Mesendoderm (in vitro differentiated cells): Measurements from ENCODE around the gene ARHGEF6.

Experiments used
- DNase-seq: peaks from one replicate; pipeline ENCODE4 v3.0.0; 2013
- H2AK5ac ChIP-seq: 2 replicates; pipeline ENCODE4 v1.6.1; 2013; ENCODE audit warnings: low read length, inconsistent platforms
- H2BK120ac ChIP-seq: 2 replicates; pipeline ENCODE4 v1.6.1; 2013; ENCODE audit warnings: low read depth, mild to moderate bottlenecking, low read length, moderate library complexity, mixed read lengths
- H2BK15ac ChIP-seq: replicated peaks from 2 replicates; pipeline ENCODE4 v1.6.1; 2013; ENCODE audit warnings: low read depth, mild to moderate bottlenecking, moderate library complexity
- H2BK5ac ChIP-seq: 2 replicates; pipeline ENCODE4 v1.6.1; 2013; ENCODE audit warnings: low read length, inconsistent platforms
- H3K18ac ChIP-seq: 2 replicates; pipeline ENCODE4 v1.6.1; 2013; ENCODE audit warnings: mild to moderate bottlenecking, low read length, mixed read lengths
- H3K23ac ChIP-seq: one replicate; pipeline ENCODE4 v1.6.1; 2013; ENCODE audit warnings: low read length
- H3K27ac ChIP-seq: 2 replicates; pipeline ENCODE4 v1.5.1; 2013; ENCODE audit warnings: low read depth, mild to moderate bottlenecking, inconsistent platforms, low read length, moderate library complexity
- H3K27me3 ChIP-seq: 2 replicates; pipeline ENCODE4 v1.6.1; 2013; ENCODE audit warnings: low read length, control low read depth, mild to moderate bottlenecking, inconsistent platforms; ENCODE audit not compliant: insufficient read depth, poor library complexity
- H3K36me3 ChIP-seq: 2 replicates; pipeline ENCODE4 v1.6.1; 2013; ENCODE audit warnings: low read length, inconsistent platforms; ENCODE audit not compliant: control insufficient read depth, insufficient read depth
- H3K4ac ChIP-seq: one replicate; pipeline ENCODE4 v1.6.1; 2013; ENCODE audit warnings: low read depth, mild to moderate bottlenecking, low read length, moderate library complexity
- H3K4me1 ChIP-seq: 2 replicates; pipeline ENCODE4 v1.6.1; 2013; ENCODE audit warnings: low read depth, low read length, inconsistent platforms; ENCODE audit not compliant: control insufficient read depth
- H3K4me2 ChIP-seq: 2 replicates; pipeline ENCODE4 v1.6.1; 2013; ENCODE audit warnings: low read length
- H3K4me3 ChIP-seq: 2 replicates; pipeline ENCODE4 v1.5.1; 2013; ENCODE audit warnings: mild to moderate bottlenecking, low read length
- H3K56ac ChIP-seq: one replicate; pipeline ENCODE4 v1.6.1; 2013; ENCODE audit warnings: low read length
- H3K79me1 ChIP-seq: 2 replicates; pipeline ENCODE4 v1.6.1; 2013; ENCODE audit warnings: low read length, inconsistent platforms
- H3K79me2 ChIP-seq: 2 replicates; pipeline ENCODE4 v1.6.1; 2013; ENCODE audit warnings: mild to moderate bottlenecking, low read length; ENCODE audit not compliant: control insufficient read depth, insufficient read depth
- H3K9ac ChIP-seq: 2 replicates; pipeline ENCODE4 v1.6.1; 2013; ENCODE audit warnings: low read length, inconsistent platforms
- H4K5ac ChIP-seq: one replicate; pipeline ENCODE4 v1.6.1; 2013; ENCODE audit warnings: low read length
- H4K8ac ChIP-seq: one replicate; pipeline ENCODE4 v1.6.1; 2013; ENCODE audit warnings: low read depth, mild to moderate bottlenecking, control low read depth, low read length, moderate library complexity
- WGBS: extraction: QIAGEN DNeasy Blood & Tissue Kit; methylation state at CpG from one replicate; pipeline ENCODE4 v1.1.7; 2013; ENCODE audit warnings: low lambda C conversion rate, missing lambda C conversion rate; ENCODE audit not compliant: insufficient coverage; ENCODE audit errors: extremely low coverage; 5-methylcytosine and 5-hydroxymethylcytosine counted together

Gene ARHGEF6

GRCh38 chrX:136626237-136626636 is 154.5 kb downstream of the ARHGEF6 start:
- no peak overlapping the region for H4K5ac ChIP-seq
- H2AK5ac ChIP-seq, result no peak overlapping the region
- no peaks in the 10 kb centered on the region for H3K36me3 ChIP-seq
- no peak overlapping the region for H3K56ac ChIP-seq
- no peak overlapping the region for H3K4me2 ChIP-seq
- DNase-seq, result no peak
- no peak overlapping the region for H3K18ac ChIP-seq
- no peak overlapping the region for H3K27ac ChIP-seq
- H4K8ac ChIP-seq, result no peak overlapping the region
- H3K79me1 ChIP-seq, result no peaks in the 10 kb centered on the region
- no peak overlapping the region for H2BK5ac ChIP-seq
- H3K4me1 ChIP-seq, result no peaks in the 10 kb centered on the region
- H2BK120ac ChIP-seq, result no peak overlapping the region
- H3K23ac ChIP-seq, result no peak overlapping the region
- no peak overlapping the region for H2BK15ac ChIP-seq
- H3K27me3 ChIP-seq, result no peaks in the 10 kb centered on the region
- H3K79me2 ChIP-seq, result no peaks in the 10 kb centered on the region
- no peak overlapping the region for H3K4me3 ChIP-seq
- no peak overlapping the region for H3K9ac ChIP-seq
- H3K4ac ChIP-seq, result no peak overlapping the region
- WGBS, result no CpG with 5 or more reads among the region's 2 CpGs

- H4K5ac ChIP-seq, result no peak overlapping the region
- H3K4me2 ChIP-seq, result no peak overlapping the region
- H3K56ac ChIP-seq, result no peak overlapping the region
- no peak overlapping the region for H3K27ac ChIP-seq
- no peak overlapping the region for H2BK5ac ChIP-seq
- H3K4me3 ChIP-seq, result no peak overlapping the region
- H3K23ac ChIP-seq, result no peak overlapping the region
- no peak overlapping the region for H3K9ac ChIP-seq
- no peak overlapping the region for H2BK15ac ChIP-seq
- no peaks in the 10 kb centered on the region for H3K79me1 ChIP-seq
- no peak overlapping the region for H3K4ac ChIP-seq
- no peak for DNase-seq
- H3K4me1 ChIP-seq, result no peaks in the 10 kb centered on the region
- WGBS, result no CpG with 5 or more reads among the region's 2 CpGs
- no peaks in the 10 kb centered on the region for H3K79me2 ChIP-seq
- H3K36me3 ChIP-seq, result no peaks in the 10 kb centered on the region
- H3K27me3 ChIP-seq, result no peaks in the 10 kb centered on the region
- H3K18ac ChIP-seq, result no peak overlapping the region
- H4K8ac ChIP-seq, result no peak overlapping the region
- H2AK5ac ChIP-seq, result no peak overlapping the region
- H2BK120ac ChIP-seq, result no peak overlapping the region
Observed at GRCh38 chrX:136625246-136625645, 155.5 kb downstream of the ARHGEF6 start.

- no peak overlapping the region for H4K8ac ChIP-seq
- H3K56ac ChIP-seq, result no peak overlapping the region
- no peaks in the 10 kb centered on the region for H3K79me2 ChIP-seq
- H3K4me2 ChIP-seq, result no peak overlapping the region
- no peaks in the 10 kb centered on the region for H3K36me3 ChIP-seq
- H3K27ac ChIP-seq, result no peak overlapping the region
- H3K18ac ChIP-seq, result no peak overlapping the region
- no peak overlapping the region for H3K4me3 ChIP-seq
- H2BK5ac ChIP-seq, result no peak overlapping the region
- H2BK15ac ChIP-seq, result no peak overlapping the region
- no peak overlapping the region for H3K9ac ChIP-seq
- WGBS, result no CpG with 5 or more reads among the region's 1 CpG
- H2AK5ac ChIP-seq, result no peak overlapping the region
- H2BK120ac ChIP-seq, result no peak overlapping the region
- H3K4ac ChIP-seq, result no peak overlapping the region
- no peak for DNase-seq
- no peaks in the 10 kb centered on the region for H3K79me1 ChIP-seq
- H3K4me1 ChIP-seq, result no peaks in the 10 kb centered on the region
- no peak overlapping the region for H4K5ac ChIP-seq
- H3K27me3 ChIP-seq, result no peaks in the 10 kb centered on the region
- H3K23ac ChIP-seq, result no peak overlapping the region
Observed at GRCh38 chrX:136623396-136623795, 157.3 kb downstream of the ARHGEF6 start.

GRCh38 chrX:136622568-136622967 is 158.2 kb downstream of the ARHGEF6 start:
- no peak for DNase-seq
- no peak overlapping the region for H3K4me3 ChIP-seq
- no peak overlapping the region for H2BK15ac ChIP-seq
- no CpG with 5 or more reads among the region's 4 CpGs for WGBS
- H4K8ac ChIP-seq, result no peak overlapping the region
- H2BK120ac ChIP-seq, result no peak overlapping the region
- H3K27ac ChIP-seq, result no peak overlapping the region
- no peaks in the 10 kb centered on the region for H3K27me3 ChIP-seq
- H2AK5ac ChIP-seq, result no peak overlapping the region
- H2BK5ac ChIP-seq, result no peak overlapping the region
- no peaks in the 10 kb centered on the region for H3K79me2 ChIP-seq
- no peak overlapping the region for H3K18ac ChIP-seq
- no peak overlapping the region for H3K23ac ChIP-seq
- no peak overlapping the region for H3K9ac ChIP-seq
- no peak overlapping the region for H3K4me2 ChIP-seq
- H3K4ac ChIP-seq, result no peak overlapping the region
- no peaks in the 10 kb centered on the region for H3K79me1 ChIP-seq
- H4K5ac ChIP-seq, result no peak overlapping the region
- H3K36me3 ChIP-seq, result no peaks in the 10 kb centered on the region
- H3K4me1 ChIP-seq, result no peaks in the 10 kb centered on the region
- no peak overlapping the region for H3K56ac ChIP-seq

GRCh38 chrX:136620780-136621179 is 160.0 kb downstream of the ARHGEF6 start:
- Histone ChIP-seq H4K8ac (no peak overlapping the region), H2AK5ac (no peak overlapping the region), H3K9ac (no peak overlapping the region), H3K4me1 (no peaks in the 10 kb centered on the region), H3K27me3 (no peaks in the 10 kb centered on the region), H4K5ac (no peak overlapping the region), H2BK15ac (no peak overlapping the region), H3K79me2 (no peaks in the 10 kb centered on the region), H3K4ac (no peak overlapping the region), H3K23ac (no peak overlapping the region), H3K56ac (no peak overlapping the region), H3K27ac (no peak overlapping the region), H2BK5ac (no peak overlapping the region), H2BK120ac (no peak overlapping the region), H3K4me3 (no peak overlapping the region), H3K4me2 (no peak overlapping the region), H3K18ac (no peak overlapping the region), H3K79me1 (no peaks in the 10 kb centered on the region), H3K36me3 (no peaks in the 10 kb centered on the region)
- no peak for DNase-seq

- Histone ChIP-seq H2AK5ac (no peak overlapping the region), H3K4ac (no peak overlapping the region), H3K4me2 (no peak overlapping the region), H3K27me3 (no peaks in the 10 kb centered on the region), H3K56ac (no peak overlapping the region), H3K9ac (no peak overlapping the region), H3K4me3 (no peak overlapping the region), H3K36me3 (no peaks in the 10 kb centered on the region), H2BK15ac (no peak overlapping the region), H3K79me1 (no peaks in the 10 kb centered on the region), H3K18ac (no peak overlapping the region), H3K27ac (no peak overlapping the region), H4K8ac (no peak overlapping the region), H4K5ac (no peak overlapping the region), H3K79me2 (no peaks in the 10 kb centered on the region), H2BK120ac (no peak overlapping the region), H3K23ac (no peak overlapping the region), H2BK5ac (no peak overlapping the region), H3K4me1 (no peaks in the 10 kb centered on the region)
- DNase-seq, result no peak
- WGBS, result no CpG with 5 or more reads among the region's 14 CpGs
Observed at GRCh38 chrX:136619899-136620505, 160.7 kb downstream of the ARHGEF6 start.
